GM20000 (cell line): ENCODE results near the gene CDK14.

Experiments
- DNase-seq: peaks from one replicate; pipeline ENCODE4 v3.0.0; 2012; ENCODE audit warnings: low spot score
- TF ChIP-seq, protein P1 (sequence below): IDR thresholded peaks from 2 replicates; pipeline ENCODE4 v1.5.1; 2012; ENCODE audit warnings: mild to moderate bottlenecking, control low read depth; ENCODE audit errors: extremely low read depth, missing control alignments

The CDK14 gene

GRCh38 chr7:90605055-90605454 is 8.9 kb downstream of the CDK14 start:
- TF ChIP-seq, protein P1, sequence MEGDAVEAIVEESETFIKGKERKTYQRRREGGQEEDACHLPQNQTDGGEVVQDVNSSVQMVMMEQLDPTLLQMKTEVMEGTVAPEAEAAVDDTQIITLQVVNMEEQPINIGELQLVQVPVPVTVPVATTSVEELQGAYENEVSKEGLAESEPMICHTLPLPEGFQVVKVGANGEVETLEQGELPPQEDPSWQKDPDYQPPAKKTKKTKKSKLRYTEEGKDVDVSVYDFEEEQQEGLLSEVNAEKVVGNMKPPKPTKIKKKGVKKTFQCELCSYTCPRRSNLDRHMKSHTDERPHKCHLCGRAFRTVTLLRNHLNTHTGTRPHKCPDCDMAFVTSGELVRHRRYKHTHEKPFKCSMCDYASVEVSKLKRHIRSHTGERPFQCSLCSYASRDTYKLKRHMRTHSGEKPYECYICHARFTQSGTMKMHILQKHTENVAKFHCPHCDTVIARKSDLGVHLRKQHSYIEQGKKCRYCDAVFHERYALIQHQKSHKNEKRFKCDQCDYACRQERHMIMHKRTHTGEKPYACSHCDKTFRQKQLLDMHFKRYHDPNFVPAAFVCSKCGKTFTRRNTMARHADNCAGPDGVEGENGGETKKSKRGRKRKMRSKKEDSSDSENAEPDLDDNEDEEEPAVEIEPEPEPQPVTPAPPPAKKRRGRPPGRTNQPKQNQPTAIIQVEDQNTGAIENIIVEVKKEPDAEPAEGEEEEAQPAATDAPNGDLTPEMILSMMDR: no peak

DNA sequence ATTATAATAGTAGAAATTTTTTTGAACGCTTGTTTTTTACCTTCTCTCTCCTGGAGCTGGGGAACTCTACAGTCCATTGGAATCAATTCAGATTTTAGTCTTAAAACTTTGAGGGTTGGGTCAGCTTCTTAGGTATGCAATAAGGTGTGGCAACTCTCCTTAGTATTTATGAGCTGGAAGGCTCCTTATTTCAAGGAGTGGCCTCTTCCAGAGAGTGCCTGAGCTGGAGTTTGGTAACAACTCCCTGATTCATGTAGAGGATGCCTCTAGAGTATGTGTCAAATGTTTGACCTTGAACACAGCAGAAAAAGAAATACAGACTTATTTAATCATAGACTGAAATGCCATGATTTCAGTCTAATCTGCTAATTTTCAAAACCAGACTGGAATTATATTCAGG is 11.1 kb downstream of the CDK14 start:
- DNase-seq: no peak
- TF ChIP-seq, protein P1: no peak

More at GRCh38 chr7:90605055-90605454, 8.9 kb downstream of the CDK14 start:
- DNase-seq: no peak

DNA sequence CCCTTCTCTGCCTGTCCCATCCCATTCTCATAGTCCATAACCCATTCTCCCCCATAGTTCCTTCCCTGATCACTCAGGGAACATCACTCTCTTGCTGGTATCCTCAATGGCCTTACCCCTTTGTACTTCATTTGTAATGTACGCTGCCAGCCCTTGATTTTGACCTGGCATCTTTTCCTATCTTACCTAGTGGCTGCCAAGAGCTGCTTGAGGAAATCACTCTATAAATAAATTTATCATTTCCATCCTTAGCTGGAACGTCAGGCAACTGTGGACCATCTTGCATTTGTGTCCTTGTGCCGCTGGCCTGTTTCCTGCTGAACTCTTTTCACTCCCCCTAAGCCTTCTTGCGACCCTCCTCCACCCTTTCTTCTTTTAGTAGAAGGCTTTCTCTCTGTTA is 14.0 kb downstream of the CDK14 start:
- no peak for DNase-seq
- TF ChIP-seq, protein P1: no peak

- no peak for DNase-seq
- TF ChIP-seq, protein P1: no peak
Measured at GRCh38 chr7:90611115-90611514, 15.0 kb downstream of the CDK14 start.

DNA sequence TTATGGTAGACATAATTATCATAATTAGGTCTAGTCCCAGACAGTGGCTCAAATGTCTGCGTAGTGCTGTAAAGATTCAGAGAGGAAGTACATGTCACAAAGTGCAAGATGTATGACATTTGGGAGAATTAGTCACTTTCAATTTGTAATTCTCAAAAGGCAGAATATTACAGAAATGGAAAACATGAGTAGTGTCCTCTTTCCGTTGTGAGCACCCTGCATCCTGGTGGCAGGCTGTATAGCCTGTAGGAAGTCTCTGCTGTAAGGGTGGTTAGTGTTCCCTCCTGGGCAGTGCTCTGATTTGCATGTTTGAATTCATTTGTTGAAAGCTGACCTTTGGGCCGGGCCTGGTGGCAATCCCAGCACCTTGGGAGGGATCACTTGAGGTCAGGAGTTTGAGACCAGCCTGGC is 17.0 kb downstream of the CDK14 start:
- DNase-seq: peak; percentile 52
- TF ChIP-seq, protein P1: no peak

DNA sequence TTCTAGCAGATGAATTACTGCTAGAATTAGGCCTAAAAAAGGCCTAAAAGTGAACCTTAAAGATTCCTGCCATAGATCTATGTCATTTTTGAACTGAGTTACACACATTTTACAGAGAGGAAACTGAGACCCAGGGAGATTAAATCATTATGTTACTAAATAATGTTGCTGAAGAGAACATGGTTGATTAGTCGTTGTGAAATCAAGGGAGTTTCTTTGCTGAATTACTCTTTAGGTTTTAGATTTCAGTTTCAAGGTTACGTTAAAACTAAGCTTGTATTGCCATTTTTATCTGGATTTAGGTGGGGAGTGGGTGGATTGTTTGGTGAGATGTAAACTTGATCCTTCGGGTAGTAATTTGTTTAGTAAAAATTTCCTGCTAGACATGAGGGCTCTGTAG is 21.3 kb downstream of the CDK14 start:
- TF ChIP-seq, protein P1: no peak
- no peak for DNase-seq

DNA sequence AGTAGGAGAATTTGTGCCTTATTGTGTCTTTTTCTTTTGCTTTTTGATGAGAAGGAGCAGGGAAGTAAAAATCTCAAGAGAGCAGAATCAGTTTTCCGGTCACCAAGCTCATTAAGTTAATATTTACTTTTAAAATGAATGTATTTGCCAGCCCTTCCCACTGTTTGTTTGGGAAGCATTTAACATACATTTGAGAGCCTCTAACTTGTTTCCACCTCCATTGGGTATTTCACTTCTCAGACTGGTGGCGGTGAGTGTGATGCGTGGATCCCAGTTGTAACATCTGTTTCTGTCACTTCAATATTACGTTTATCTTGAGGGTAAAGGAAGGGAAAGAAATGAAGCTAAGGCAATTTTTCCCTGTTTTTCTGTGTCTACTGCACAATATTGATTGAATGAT is 22.8 kb downstream of the CDK14 start:
- TF ChIP-seq, protein P1: no peak
- DNase-seq: no peak
